Measurements from ENCODE around the gene SLC6A4.

The SLC6A4 gene

GRCh38 chr17:30238387-30239088, 3.0 kb upstream of the SLC6A4 start:
- Histone ChIP-seq H3K9me3 (no peaks in the 10 kb centered on the region), H3K36me3 (no peaks in the 10 kb centered on the region), H3K4me1 (ENCODE audit: control insufficient read depth in 1 of 2, insufficient read depth in 1 of 2, low read depth in 1 of 2, low read length in 1 of 2) (peaks cover 12 to 20% of the 10 kb centered on the region in 2 experiments), H3K4me3 (ENCODE audit: low read depth in 1 of 2, low read length in 1 of 2) (no peak overlapping the region), H3K27me3 (peaks cover 68% of the 10 kb centered on the region), H3K27ac (no peak overlapping the region)
- TF ChIP-seq, protein P1, sequence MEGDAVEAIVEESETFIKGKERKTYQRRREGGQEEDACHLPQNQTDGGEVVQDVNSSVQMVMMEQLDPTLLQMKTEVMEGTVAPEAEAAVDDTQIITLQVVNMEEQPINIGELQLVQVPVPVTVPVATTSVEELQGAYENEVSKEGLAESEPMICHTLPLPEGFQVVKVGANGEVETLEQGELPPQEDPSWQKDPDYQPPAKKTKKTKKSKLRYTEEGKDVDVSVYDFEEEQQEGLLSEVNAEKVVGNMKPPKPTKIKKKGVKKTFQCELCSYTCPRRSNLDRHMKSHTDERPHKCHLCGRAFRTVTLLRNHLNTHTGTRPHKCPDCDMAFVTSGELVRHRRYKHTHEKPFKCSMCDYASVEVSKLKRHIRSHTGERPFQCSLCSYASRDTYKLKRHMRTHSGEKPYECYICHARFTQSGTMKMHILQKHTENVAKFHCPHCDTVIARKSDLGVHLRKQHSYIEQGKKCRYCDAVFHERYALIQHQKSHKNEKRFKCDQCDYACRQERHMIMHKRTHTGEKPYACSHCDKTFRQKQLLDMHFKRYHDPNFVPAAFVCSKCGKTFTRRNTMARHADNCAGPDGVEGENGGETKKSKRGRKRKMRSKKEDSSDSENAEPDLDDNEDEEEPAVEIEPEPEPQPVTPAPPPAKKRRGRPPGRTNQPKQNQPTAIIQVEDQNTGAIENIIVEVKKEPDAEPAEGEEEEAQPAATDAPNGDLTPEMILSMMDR (IDR thresholded peaks at IDR 0.05): no peak

- TF ChIP-seq, protein P1 (IDR thresholded peaks at IDR 0.05): no peak
- peaks cover 12 to 20% of the 10 kb centered on the region in 2 experiments for H3K4me1 ChIP-seq (ENCODE audit: control insufficient read depth in 1 of 2, insufficient read depth in 1 of 2, low read depth in 1 of 2, low read length in 1 of 2)
- no peak overlapping the region for H3K27ac ChIP-seq
- no peak overlapping the region for H3K4me3 ChIP-seq (ENCODE audit: low read depth in 1 of 2, low read length in 1 of 2)
- H3K9me3 ChIP-seq: no peaks in the 10 kb centered on the region
- H3K36me3 ChIP-seq: no peaks in the 10 kb centered on the region
- H3K27me3 ChIP-seq: peaks cover 74% of the 10 kb centered on the region
These were observed 2.5 kb upstream of the SLC6A4 start for GRCh38 chr17:30238003-30238344.

GRCh38 chr17:30237296-30238002, 2.0 kb upstream of the SLC6A4 start:
- peaks cover 12 to 20% of the 10 kb centered on the region in 2 experiments for H3K4me1 ChIP-seq (ENCODE audit: control insufficient read depth in 1 of 2, insufficient read depth in 1 of 2, low read depth in 1 of 2, low read length in 1 of 2)
- peaks cover 79% of the 10 kb centered on the region for H3K27me3 ChIP-seq
- no peaks in the 10 kb centered on the region for H3K9me3 ChIP-seq
- TF ChIP-seq, protein P1 (IDR thresholded peaks at IDR 0.05): no peak
- no peak overlapping the region for H3K27ac ChIP-seq
- no peaks in the 10 kb centered on the region for H3K36me3 ChIP-seq
- no peak overlapping the region for H3K4me3 ChIP-seq (ENCODE audit: low read depth in 1 of 2, low read length in 1 of 2)

GRCh38 chr17:30236766-30237165, 1.3 kb upstream of the SLC6A4 start:
- TF ChIP-seq, protein P1 (IDR thresholded peaks at IDR 0.05): no peak
- H3K4me1 ChIP-seq (ENCODE audit: control insufficient read depth in 1 of 2, insufficient read depth in 1 of 2, low read depth in 1 of 2, low read length in 1 of 2): peaks cover 12 to 20% of the 10 kb centered on the region in 2 experiments
- H3K27me3 ChIP-seq: peaks cover 84% of the 10 kb centered on the region
- no peaks in the 10 kb centered on the region for H3K36me3 ChIP-seq
- no peak overlapping the region for H3K4me3 ChIP-seq (ENCODE audit: low read depth in 1 of 2, low read length in 1 of 2)
- no peaks in the 10 kb centered on the region for H3K9me3 ChIP-seq
- no peak overlapping the region for H3K27ac ChIP-seq

- H3K27ac ChIP-seq: no peak overlapping the region
- no peaks in the 10 kb centered on the region for H3K36me3 ChIP-seq
- peaks cover 12 to 20% of the 10 kb centered on the region in 2 experiments for H3K4me1 ChIP-seq (ENCODE audit: control insufficient read depth in 1 of 2, insufficient read depth in 1 of 2, low read depth in 1 of 2, low read length in 1 of 2)
- no peaks in the 10 kb centered on the region for H3K9me3 ChIP-seq
- TF ChIP-seq, protein P1 (IDR thresholded peaks at IDR 0.05): no peak
- H3K27me3 ChIP-seq: peaks cover 84% of the 10 kb centered on the region
- H3K4me3 ChIP-seq (ENCODE audit: low read depth in 1 of 2, low read length in 1 of 2): peak overlapping the region in 1 of 2 experiments; percentile 23
These were observed 764 bp upstream of the SLC6A4 start for GRCh38 chr17:30236297-30236624.
